HEK293 (cell line): ENCODE data around the gene ZNF771.

Experiments used
- CTCF ChIP-seq: fragments of 450-650 bp; formaldehyde crosslinking; IDR thresholded peaks from 2 replicates; pipeline ENCODE4 v1.5.1; 2016; ENCODE audit warnings: missing biosample characterization, missing genetic modification characterization
- ELK4 ChIP-seq: IDR thresholded peaks from 2 replicates; pipeline ENCODE4 v1.6.1; 2011; ENCODE audit warnings: mild to moderate bottlenecking, low read depth, low read length, borderline replicate concordance
- GFI1B ChIP-seq: fragments of 450-650 bp; formaldehyde crosslinking; IDR thresholded peaks from 2 replicates; pipeline ENCODE4 v1.5.1; 2016; ENCODE audit warnings: missing biosample characterization, missing genetic modification characterization
- GLI2 ChIP-seq: fragments of 450-650 bp; formaldehyde crosslinking; IDR thresholded peaks from 2 replicates; pipeline ENCODE4; 2017; ENCODE audit warnings: missing biosample characterization, missing genetic modification characterization, low read depth, borderline replicate concordance
- IKZF3 ChIP-seq: fragments of 450-650 bp; IDR thresholded peaks from 2 replicates; pipeline ENCODE4 v1.5.0; 2018; ENCODE audit warnings: missing biosample characterization, mild to moderate bottlenecking, missing genetic modification characterization, moderate library complexity
- KLF10 ChIP-seq: fragments of 450-650 bp; IDR thresholded peaks from 2 replicates; pipeline ENCODE4 v1.5.1; 2018; ENCODE audit warnings: missing biosample characterization, mild to moderate bottlenecking, missing genetic modification characterization
- KLF17 ChIP-seq: fragments of 450-650 bp; formaldehyde crosslinking; IDR thresholded peaks from 2 replicates; pipeline ENCODE4 v1.5.1; 2016; ENCODE audit warnings: missing biosample characterization, missing genetic modification characterization
- KLF7 ChIP-seq: fragments of 450-650 bp; formaldehyde crosslinking; IDR thresholded peaks from 2 replicates; pipeline ENCODE4 v1.5.1; 2016; ENCODE audit warnings: missing biosample characterization, missing genetic modification characterization, borderline replicate concordance
- KLF9 ChIP-seq: fragments of 450-650 bp; formaldehyde crosslinking; IDR thresholded peaks from 2 replicates; pipeline ENCODE4 v1.5.1; 2016; ENCODE audit warnings: missing biosample characterization, missing genetic modification characterization, low read depth
- MEIS1 ChIP-seq: sonication (generic); formaldehyde crosslinking; IDR thresholded peaks from 2 replicates; pipeline ENCODE4 v1.8.1; 2022; ENCODE audit warnings: missing genetic modification reagents, mild to moderate bottlenecking, borderline replicate concordance
- MZF1 ChIP-seq: fragments of 450-650 bp; formaldehyde crosslinking; IDR thresholded peaks from 2 replicates; pipeline ENCODE4 v1.5.1; 2017; ENCODE audit warnings: missing biosample characterization, missing genetic modification characterization, borderline replicate concordance
- OVOL3 ChIP-seq: fragments of 450-650 bp; formaldehyde crosslinking; IDR thresholded peaks from 2 replicates; pipeline ENCODE4 v1.5.1; 2016; ENCODE audit warnings: missing biosample characterization, missing genetic modification characterization
- PBX3 ChIP-seq: sonication (generic); formaldehyde crosslinking; IDR thresholded peaks from 2 replicates; pipeline ENCODE4 v1.8.1; 2022; ENCODE audit warnings: mild to moderate bottlenecking, moderate library complexity, missing genetic modification reagents
- SCRT1 ChIP-seq: fragments of 450-650 bp; formaldehyde crosslinking; IDR thresholded peaks from 2 replicates; pipeline ENCODE4 v1.5.1; 2016; ENCODE audit warnings: missing biosample characterization, missing genetic modification characterization, borderline replicate concordance
- SP3 ChIP-seq: fragments of 450-650 bp; formaldehyde crosslinking; IDR thresholded peaks from 2 replicates; pipeline ENCODE4 v1.5.1; 2016; ENCODE audit warnings: missing biosample characterization, missing genetic modification characterization
- WT1 ChIP-seq: fragments of 450-650 bp; formaldehyde crosslinking; IDR thresholded peaks from 2 replicates; pipeline ENCODE4 v1.5.1; 2016; ENCODE audit warnings: missing biosample characterization, missing genetic modification characterization
- ZNF155 ChIP-seq: fragments of 450-650 bp; formaldehyde crosslinking; IDR thresholded peaks from 2 replicates; pipeline ENCODE4 v1.5.1; 2016; ENCODE audit warnings: missing biosample characterization, missing genetic modification characterization
- ZNF169 ChIP-seq: fragments of 450-650 bp; formaldehyde crosslinking; IDR thresholded peaks from 2 replicates; pipeline ENCODE4 v1.5.1; 2016; ENCODE audit warnings: missing biosample characterization, missing genetic modification characterization
- ZNF324 ChIP-seq: fragments of 450-650 bp; formaldehyde crosslinking; IDR thresholded peaks from 2 replicates; pipeline ENCODE4 v1.5.1; 2016; ENCODE audit warnings: missing biosample characterization, missing genetic modification characterization
- ZNF341 ChIP-seq: fragments of 450-650 bp; formaldehyde crosslinking; IDR thresholded peaks from 2 replicates; pipeline ENCODE4; 2016; ENCODE audit warnings: low read depth, missing biosample characterization, missing genetic modification characterization
- ZNF366 ChIP-seq: fragments of 450-650 bp; formaldehyde crosslinking; conservative IDR thresholded peaks from 2 replicates; pipeline ENCODE4 v1.5.1; 2016; ENCODE audit warnings: missing biosample characterization, missing genetic modification characterization
- ZNF394 ChIP-seq: fragments of 450-650 bp; formaldehyde crosslinking; IDR thresholded peaks from 2 replicates; pipeline ENCODE4 v1.5.1; 2016; ENCODE audit warnings: missing biosample characterization, missing genetic modification characterization, mild to moderate bottlenecking, moderate library complexity, borderline replicate concordance
- ZNF473 ChIP-seq: fragments of 450-650 bp; formaldehyde crosslinking; IDR thresholded peaks from 2 replicates; pipeline ENCODE4 v1.5.1; 2017; ENCODE audit warnings: missing biosample characterization, missing genetic modification characterization
- ZNF510 ChIP-seq: fragments of 450-650 bp; formaldehyde crosslinking; IDR thresholded peaks from 2 replicates; pipeline ENCODE4 v1.5.1; 2018; ENCODE audit warnings: mild to moderate bottlenecking, missing genetic modification characterization, missing biosample characterization; ENCODE audit not compliant: insufficient replicate concordance
- ZNF548 ChIP-seq: fragments of 450-650 bp; formaldehyde crosslinking; IDR thresholded peaks from 2 replicates; pipeline ENCODE4 v1.5.1; 2016; ENCODE audit warnings: missing biosample characterization, missing genetic modification characterization
- ZNF549 ChIP-seq: fragments of 450-650 bp; IDR thresholded peaks from 2 replicates; pipeline ENCODE4 v1.5.1; 2018; ENCODE audit warnings: missing biosample characterization, missing genetic modification characterization, mild to moderate bottlenecking, inconsistent platforms, moderate library complexity
- ZNF561 ChIP-seq: fragments of 450-650 bp; IDR thresholded peaks from 2 replicates; pipeline ENCODE4 v1.5.1; 2018; ENCODE audit warnings: missing biosample characterization, missing genetic modification characterization, borderline replicate concordance
- ZNF585B ChIP-seq: fragments of 450-650 bp; formaldehyde crosslinking; IDR thresholded peaks from 2 replicates; pipeline ENCODE4 v1.5.1; 2016; ENCODE audit warnings: missing biosample characterization, missing genetic modification characterization
- ZNF623 ChIP-seq: fragments of 450-650 bp; formaldehyde crosslinking; IDR thresholded peaks from 2 replicates; pipeline ENCODE4 v1.5.1; 2016; ENCODE audit warnings: missing biosample characterization, missing genetic modification characterization
- ZNF654 ChIP-seq: fragments of 450-650 bp; formaldehyde crosslinking; IDR thresholded peaks from 2 replicates; pipeline ENCODE4 v1.5.1; 2016; ENCODE audit warnings: low read depth, missing biosample characterization, missing genetic modification characterization
- ZNF658 ChIP-seq: fragments of 450-650 bp; formaldehyde crosslinking; IDR thresholded peaks from 2 replicates; pipeline ENCODE4; 2016; ENCODE audit warnings: missing biosample characterization, missing genetic modification characterization
- ZNF670 ChIP-seq: fragments of 450-650 bp; formaldehyde crosslinking; IDR thresholded peaks from 2 replicates; pipeline ENCODE4 v1.5.1; 2016; ENCODE audit warnings: missing biosample characterization, missing genetic modification characterization, low read depth
- ZNF677 ChIP-seq: fragments of 450-650 bp; IDR thresholded peaks from 2 replicates; pipeline ENCODE4 v1.5.0; 2018; ENCODE audit warnings: missing biosample characterization, mild to moderate bottlenecking, missing genetic modification characterization, moderate library complexity
- ZNF707 ChIP-seq: fragments of 450-650 bp; formaldehyde crosslinking; IDR thresholded peaks from 2 replicates; pipeline ENCODE4 v1.5.1; 2016; ENCODE audit warnings: missing biosample characterization, missing genetic modification characterization
- ZNF843 ChIP-seq: fragments of 450-650 bp; formaldehyde crosslinking; IDR thresholded peaks from 2 replicates; pipeline ENCODE4 v1.5.1; 2016; ENCODE audit warnings: missing biosample characterization, missing genetic modification characterization
- ZSCAN30 ChIP-seq: fragments of 450-650 bp; IDR thresholded peaks from 2 replicates; pipeline ENCODE4 v1.5.1; 2018; ENCODE audit warnings: missing biosample characterization, mild to moderate bottlenecking, missing genetic modification characterization, moderate library complexity

Gene ZNF771

GRCh38 chr16:30377812-30378235 lies 29.6 kb upstream of the ZNF771 start (continued):
- TF ChIP-seq KLF9 (tag by site-specific recombination) (no peak), ZNF548 (no peak), KLF10 (tag by site-specific recombination) (peak; percentile 96), KLF7 (no peak; the same call in none of the 2 replicates), SP3 (peak; percentile 94), ZNF707 (tag by site-specific recombination) (peak; percentile 96), GLI2 (no peak), ZNF843 (tag by site-specific recombination) (peak; percentile 10; the same call in 1 of the 2 replicates), KLF17 (tag by site-specific recombination) (no peak), GFI1B (peak; percentile 50; the same call in 1 of the 2 replicates), ZNF585B (tag by site-specific recombination) (no peak), ZNF677 (tag by site-specific recombination) (no peak), ZNF366 (tag by site-specific recombination) (peak; percentile 79), ZSCAN30 (tag by site-specific recombination) (peak; percentile 40; the same call in 1 of the 2 replicates), ZNF670 (no peak), MZF1 (tag by site-specific recombination) (peak; percentile 66), ZNF658 (tag by site-specific recombination) (no peak), OVOL3 (no peak), ZNF510 (tag by site-specific recombination) (no peak), SCRT1 (tag by site-specific recombination) (no peak), ZNF623 (tag by site-specific recombination) (peak; percentile 2; the same call in 1 of the 2 replicates), IKZF3 (tag by site-specific recombination) (peak; percentile 39; the same call in 1 of the 2 replicates), ZNF324 (tag by site-specific recombination) (peak; percentile 73; the same call in 1 of the 2 replicates), ZNF473 (tag by site-specific recombination) (no peak), ZNF561 (peak; percentile 96), ZNF155 (tag by site-specific recombination) (no peak), ZNF549 (tag by site-specific recombination) (no peak), CTCF (tag by site-specific recombination) (no peak), ELK4 (no peak), PBX3 (CRISPR knock-in tag) (peak; percentile 66; the same call in 1 of the 2 replicates), MEIS1 (no peak), ZNF169 (no peak), ZNF341 (tag by site-specific recombination) (peak; percentile 76), ZNF394 (0 out of 2 replicates have a peak, but pooled peaks have one; percentile 0), ZNF654 (tag by site-specific recombination) (no peak), WT1 (tag by site-specific recombination) (peak; percentile 57; the same call in 1 of the 2 replicates)
